Muscle layer of duodenum (tissue), 2 donors: ENCODE measurements around the gene KNG1.

Experiments used
- H3K27ac ChIP-seq: one replicate; pipeline ENCODE4 v1.7.0; 2013; ENCODE audit warnings: mild to moderate bottlenecking, low read length
- H3K27me3 ChIP-seq: one replicate; pipeline ENCODE4 v1.7.0; 2013; ENCODE audit warnings: low read depth, mild to moderate bottlenecking, control low read depth, low read length
- H3K36me3 ChIP-seq, 2 donors: one replicate each; pipeline ENCODE4 v1.7.0; 2013; ENCODE audit warnings: low read length in 2 of 2, control low read depth in 1 of 2, mild to moderate bottlenecking in 1 of 2; ENCODE audit not compliant: insufficient read depth in 2 of 2, control insufficient read depth in 1 of 2
- H3K4me1 ChIP-seq, 2 donors: one replicate each; pipeline ENCODE4 v1.7.0; 2013; ENCODE audit warnings: low read length in 2 of 2, mild to moderate bottlenecking in 2 of 2, control low read depth in 1 of 2, moderate library complexity in 1 of 2; ENCODE audit not compliant: insufficient read depth in 2 of 2, control insufficient read depth in 1 of 2
- H3K4me3 ChIP-seq, 2 donors: one replicate each; pipeline ENCODE4 v1.7.0; 2013; ENCODE audit warnings: low read length in 2 of 2, low read depth in 1 of 2, mild to moderate bottlenecking in 1 of 2
- H3K9me3 ChIP-seq, 2 donors: one replicate each; pipeline ENCODE4 v1.7.0; 2013; ENCODE audit warnings: low read length in 2 of 2, control low read depth in 1 of 2, mild to moderate bottlenecking in 1 of 2; ENCODE audit not compliant: control insufficient read depth in 1 of 2
- donor health status: healthy.

Gene KNG1

DNA sequence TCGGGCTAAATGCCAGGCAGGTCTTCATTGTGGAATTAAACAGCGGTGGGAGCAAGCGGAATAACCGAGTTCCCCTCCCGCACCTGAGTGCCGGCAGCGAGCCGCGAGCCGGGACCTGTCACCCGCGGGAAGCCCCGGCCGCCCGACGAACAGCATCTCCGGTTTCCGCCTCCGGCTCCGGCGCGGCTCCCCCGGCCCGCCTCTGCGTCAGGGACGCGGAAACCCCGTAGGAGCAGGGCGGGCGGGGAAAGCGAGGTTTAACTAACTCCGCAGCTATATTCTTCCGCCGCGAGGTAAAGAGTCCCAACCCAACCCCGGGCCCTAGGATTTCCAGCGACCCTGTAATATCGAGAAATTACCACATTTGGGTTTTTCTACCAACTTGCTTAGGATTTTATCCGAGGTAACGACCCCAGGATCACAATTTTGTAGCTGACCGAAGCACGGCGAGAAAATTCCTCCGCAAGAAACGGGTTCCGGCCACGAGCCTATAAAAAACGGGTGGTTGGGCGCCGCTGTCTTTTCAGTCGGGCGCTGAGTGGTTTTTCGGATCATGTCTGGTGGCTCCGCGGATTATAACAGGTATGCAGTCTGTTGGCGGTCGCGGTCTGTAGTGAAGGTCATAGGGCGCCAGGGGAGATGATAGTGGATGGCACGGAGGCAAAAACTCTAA, 66.0 kb downstream of the KNG1 start, which contains the start of gene EIF4A2:
Gene EIF4A2 (plus strand): TSS at position 520 of the 673 bp plus-strand sequence. CDS start 34 bp downstream, at position 554.
- Histone ChIP-seq H3K27me3 (no peaks in the 10 kb centered on the region), H3K4me3 (peak within 1 kb of the TSS; percentile 99), H3K4me1 (peaks cover 30 to 37% of the 10 kb centered on the region in 2 donors), H3K9me3 (no peaks in the 10 kb centered on the region), H3K36me3 (peaks cover 41 to 49% of the 10 kb centered on the region in 2 donors), H3K27ac (peak within 1 kb of the TSS; percentile 100)

- no peaks in the 10 kb centered on the region for H3K27me3 ChIP-seq
- H3K4me3 ChIP-seq: peak overlapping the region; percentile 99
- H3K4me1 ChIP-seq: peaks cover 30 to 44% of the 10 kb centered on the region in 2 donors
- peak overlapping the region; percentile 100 for H3K27ac ChIP-seq
- H3K36me3 ChIP-seq: peaks cover 48 to 57% of the 10 kb centered on the region in 2 donors
- H3K9me3 ChIP-seq: no peaks in the 10 kb centered on the region
Measured at GRCh38 chr3:186783731-186784515, 66.8 kb downstream of the KNG1 start.

GRCh38 chr3:186784820-186785494, 67.8 kb downstream of the KNG1 start:
- no peaks in the 10 kb centered on the region for H3K27me3 ChIP-seq
- H3K27ac ChIP-seq: peak overlapping the region; percentile 100
- H3K9me3 ChIP-seq: no peaks in the 10 kb centered on the region
- H3K4me3 ChIP-seq: peak overlapping the region; percentile 99
- peaks cover 55 to 66% of the 10 kb centered on the region in 2 donors for H3K36me3 ChIP-seq
- peaks cover 30 to 47% of the 10 kb centered on the region in 2 donors for H3K4me1 ChIP-seq

- no peaks in the 10 kb centered on the region for H3K27me3 ChIP-seq
- H3K27ac ChIP-seq: peak overlapping the region; percentile 100
- H3K4me3 ChIP-seq: peak overlapping the region; percentile 99
- H3K36me3 ChIP-seq: peaks cover 61 to 68% of the 10 kb centered on the region in 2 donors
- H3K9me3 ChIP-seq: no peaks in the 10 kb centered on the region
- peaks cover 30 to 47% of the 10 kb centered on the region in 2 donors for H3K4me1 ChIP-seq
Measured at GRCh38 chr3:186785495-186786018, 68.4 kb downstream of the KNG1 start.

DNA sequence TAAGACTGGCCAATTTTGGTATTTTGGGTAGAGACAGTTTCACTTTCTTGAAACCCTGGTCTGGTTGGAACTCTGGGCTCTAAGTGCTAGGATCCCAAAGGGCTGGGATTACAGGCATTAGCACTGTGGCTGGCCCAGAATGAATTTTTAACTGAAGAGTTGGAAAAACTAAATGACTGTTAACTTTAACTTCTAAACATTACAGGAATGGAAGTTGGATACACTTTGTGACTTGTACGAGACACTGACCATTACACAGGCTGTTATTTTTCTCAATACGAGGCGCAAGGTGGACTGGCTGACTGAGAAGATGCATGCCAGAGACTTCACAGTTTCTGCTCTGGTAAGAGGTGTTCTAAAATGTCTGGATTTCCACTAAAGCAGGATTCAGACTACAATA, 69.8 kb downstream of the KNG1 start:
- H3K4me1 ChIP-seq: peaks cover 30 to 47% of the 10 kb centered on the region in 2 donors
- H3K4me3 ChIP-seq: peak overlapping the region; percentile 99
- H3K36me3 ChIP-seq: peaks cover 64 to 68% of the 10 kb centered on the region in 2 donors
- H3K27me3 ChIP-seq: no peaks in the 10 kb centered on the region
- no peaks in the 10 kb centered on the region for H3K9me3 ChIP-seq
- no peak overlapping the region for H3K27ac ChIP-seq

DNA sequence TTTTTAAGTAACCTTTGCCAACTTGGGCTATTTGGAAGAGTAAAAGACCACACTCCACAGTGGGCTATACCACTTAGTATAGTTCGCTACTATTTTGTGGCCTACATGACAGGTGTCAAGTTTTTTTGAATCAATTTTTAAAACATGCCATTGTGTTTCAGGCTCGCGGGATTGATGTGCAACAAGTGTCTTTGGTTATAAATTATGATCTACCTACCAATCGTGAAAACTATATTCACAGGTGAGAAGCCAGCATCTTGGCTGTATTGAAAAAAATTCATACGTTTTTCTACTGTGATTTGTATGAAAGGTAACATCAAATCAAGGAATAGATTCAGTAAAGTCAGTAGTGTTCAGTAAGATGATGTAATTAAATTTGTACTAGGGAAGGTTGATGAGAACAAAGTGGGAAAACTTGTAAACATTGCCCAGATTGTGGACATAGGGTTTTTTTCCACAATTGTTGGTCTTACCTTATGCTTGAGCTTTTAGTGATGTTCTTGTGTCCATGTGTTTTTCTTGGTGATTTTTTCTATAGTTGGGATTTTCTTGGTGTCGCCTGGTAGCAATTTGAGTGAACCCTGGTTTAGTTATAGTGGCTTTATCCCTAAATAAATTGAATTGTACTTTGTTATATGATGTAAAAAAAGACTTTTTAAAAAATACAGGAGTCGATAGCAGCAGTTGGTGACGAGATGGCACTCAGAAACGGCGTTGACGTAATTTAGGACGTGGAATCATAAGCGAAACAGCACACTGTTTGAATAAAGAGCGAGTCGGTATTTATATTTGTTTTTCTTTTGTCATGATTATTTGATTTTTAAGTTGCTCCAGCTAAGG, 70.7 kb downstream of the KNG1 start:
- no peak overlapping the region for H3K27ac ChIP-seq
- peak overlapping the region in 1 of 2 donors; percentile 99 for H3K4me3 ChIP-seq
- H3K36me3 ChIP-seq: peaks cover 64 to 68% of the 10 kb centered on the region in 2 donors
- no peaks in the 10 kb centered on the region for H3K9me3 ChIP-seq
- no peaks in the 10 kb centered on the region for H3K27me3 ChIP-seq
- peaks cover 30 to 47% of the 10 kb centered on the region in 2 donors for H3K4me1 ChIP-seq

GRCh38 chr3:186788482-186789370, 71.6 kb downstream of the KNG1 start:
- Histone ChIP-seq H3K36me3 (peaks cover 62 to 64% of the 10 kb centered on the region in 2 donors), H3K4me3 (no peak overlapping the region), H3K27ac (no peak overlapping the region), H3K4me1 (peaks cover 30 to 47% of the 10 kb centered on the region in 2 donors), H3K27me3 (no peaks in the 10 kb centered on the region), H3K9me3 (no peaks in the 10 kb centered on the region)

DNA sequence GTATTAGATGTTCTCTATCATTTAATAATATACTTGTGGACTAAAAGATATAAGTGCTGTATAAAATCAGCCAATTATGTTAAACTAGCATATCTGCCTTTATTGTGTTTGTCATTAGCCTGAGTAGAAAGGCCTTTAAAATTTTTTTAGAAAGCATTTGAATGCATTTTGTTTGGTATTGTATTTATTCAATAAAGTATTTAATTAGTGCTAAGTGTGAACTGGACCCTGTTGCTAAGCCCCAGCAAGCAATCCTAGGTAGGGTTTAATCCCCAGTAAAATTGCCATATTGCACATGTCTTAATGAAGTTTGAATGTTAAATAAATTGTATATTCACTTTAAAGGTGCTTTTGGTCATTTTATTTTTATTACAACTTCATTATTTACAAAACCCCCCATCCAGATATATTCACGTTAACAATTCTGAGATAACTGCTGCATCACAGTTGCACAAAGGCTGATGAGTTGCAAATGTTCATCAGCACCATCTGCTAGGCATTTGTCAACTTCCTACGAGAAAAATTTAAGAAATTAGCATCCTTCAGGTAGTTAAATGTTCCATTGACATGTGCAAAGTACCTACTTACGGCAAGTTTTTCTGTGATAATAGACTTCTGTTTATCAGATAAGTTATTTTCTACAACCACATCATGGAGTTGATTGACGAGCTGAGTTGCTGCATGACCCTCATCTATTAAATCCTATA, 72.5 kb downstream of the KNG1 start:
- Histone ChIP-seq H3K36me3 (peaks cover 53 to 64% of the 10 kb centered on the region in 2 donors), H3K27ac (no peak overlapping the region)

GRCh38 chr3:186790261-186790981, 73.3 kb downstream of the KNG1 start:
- Histone ChIP-seq H3K36me3 (peaks cover 46 to 57% of the 10 kb centered on the region in 2 donors), H3K4me3 (no peak overlapping the region), H3K4me1 (peaks cover 23 to 37% of the 10 kb centered on the region in 2 donors), H3K27ac (no peak overlapping the region), H3K9me3 (no peaks in the 10 kb centered on the region), H3K27me3 (no peaks in the 10 kb centered on the region)

More for the DNA sequence above, 72.5 kb downstream of the KNG1 start:
- Histone ChIP-seq H3K4me1 (peaks cover 30 to 45% of the 10 kb centered on the region in 2 donors), H3K4me3 (no peak overlapping the region), H3K9me3 (no peaks in the 10 kb centered on the region), H3K27me3 (no peaks in the 10 kb centered on the region)
